Uterine smooth muscle cell (primary cell): ENCODE measurements around the gene MAP7D2. TPM values are rescaled to one million over a fixed set of nuclear protein-coding genes. Genes with fewer than 3 reads are reported as not detected.

Source experiments
- total RNA-seq: library from RNA; depleted of rRNA; stranded (reverse); fragments of >200 nt; gene quantifications from 2 replicates; pipeline ENCODE4 v1.2.3, GENCODE V29; 2014

The MAP7D2 gene
- under 0.01 and 0.25 TPM in 2 replicates for total RNA-seq

DNA sequence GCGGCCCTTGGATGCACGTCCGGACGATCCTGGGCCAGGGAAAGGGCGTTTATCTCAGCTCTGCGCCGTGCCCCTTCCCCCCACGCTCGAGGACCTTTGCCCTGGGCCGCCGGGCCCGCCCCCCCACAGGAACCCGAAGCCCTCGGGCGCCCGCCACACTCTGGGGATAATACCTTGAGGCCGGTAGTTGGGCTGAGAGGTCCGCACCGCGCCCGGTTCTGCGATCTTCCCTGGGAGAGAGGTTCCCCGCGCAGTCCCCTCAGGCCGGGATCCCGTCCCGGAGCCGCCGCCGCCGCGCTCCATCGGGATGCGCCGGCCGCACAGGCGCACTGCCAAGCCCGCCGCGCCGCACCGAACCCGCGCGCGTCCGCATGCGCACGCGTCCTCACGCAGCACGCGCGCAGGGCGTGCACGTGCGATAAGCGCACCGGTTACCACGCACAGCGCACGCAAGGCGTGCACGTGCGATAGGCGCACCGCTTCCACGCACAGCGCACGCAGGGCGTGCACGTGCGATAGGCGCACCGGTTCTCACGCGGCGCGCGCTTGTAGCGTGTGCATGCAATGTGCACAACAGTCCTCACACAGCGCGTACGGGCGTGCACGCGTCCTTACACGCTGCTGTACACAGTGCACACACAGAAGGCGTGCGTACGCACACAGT, at the start of gene MAP7D2:
Gene MAP7D2, minus strand, starts transcription at position 331 of the 664 bp plus-strand sequence. Its CDS starts 28 bp downstream, at position 303.

GRCh38 chrX:20141281-20142220, 24.8 kb upstream of the MAP7D2 start, which contains the start of gene EIF1AX:
Gene EIF1AX, minus strand, starts transcription at chrX:20141838. Its CDS starts 198 bp downstream, at chrX:20141640.

DNA sequence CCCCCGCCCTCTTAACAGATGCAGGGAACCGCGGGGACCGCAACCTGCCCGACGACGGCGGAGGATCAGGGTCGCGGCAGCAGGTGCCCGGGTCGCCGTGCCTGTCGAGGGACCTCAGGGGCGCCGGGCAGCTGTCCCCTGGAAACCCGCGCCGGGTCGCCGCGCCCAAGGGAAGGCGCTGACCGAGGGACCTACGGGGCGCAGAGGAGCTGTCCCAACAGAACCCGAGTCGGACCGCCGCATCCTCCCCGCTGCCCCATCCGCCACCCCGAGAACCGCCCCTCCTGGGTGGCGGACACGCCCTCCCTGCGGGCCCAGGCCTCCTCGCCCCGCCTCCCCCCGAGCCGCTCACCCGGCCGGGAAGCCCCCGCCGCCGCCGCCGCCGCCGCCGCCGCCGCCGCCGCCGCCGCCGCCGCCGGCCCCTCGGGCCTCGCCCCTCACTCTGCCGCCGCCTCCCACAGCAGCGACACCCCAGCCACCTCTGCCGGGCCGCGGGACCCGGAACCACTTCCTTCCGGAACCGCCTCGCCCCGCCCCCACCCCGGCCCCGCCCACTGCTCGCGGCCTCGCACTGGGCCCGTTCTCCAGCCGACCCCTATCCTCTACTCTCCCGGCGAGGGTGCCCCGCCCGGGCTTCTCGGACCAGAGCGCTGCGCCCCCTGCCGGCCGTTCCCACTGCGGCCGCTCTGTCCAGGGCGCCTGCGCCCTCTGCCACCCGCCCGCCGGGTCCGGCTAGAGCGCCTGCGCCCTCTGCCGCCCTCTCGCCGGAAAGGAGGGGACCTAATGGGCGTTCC, 126.0 kb downstream of the MAP7D2 start, which contains the start of gene BCLAF3:
Gene BCLAF3, minus strand, starts transcription at position 506 of the 794 bp plus-strand sequence. CDS start 20,797 bp downstream, outside the sequence.

Other genes with a start within 250 kb of the MAP7D2 start
- 16.5 and 17.4 TPM in 2 replicates for gene SH3KBP1, start 229.3 kb downstream of the MAP7D2 start, total RNA-seq
- 6.3 and 7.7 TPM in 2 replicates for gene BCLAF3, start 125.8 kb downstream of the MAP7D2 start, total RNA-seq
- 45.2 and 77.6 TPM in 2 replicates for gene EIF1AX, start 24.9 kb upstream of the MAP7D2 start, total RNA-seq
- gene RPS6KA3, start 150.0 kb upstream of the MAP7D2 start, total RNA-seq, result 58.9 and 86.7 TPM in 2 replicates